GM12878 (cell line): Measurements from ENCODE around the gene KASH5.

Experiments used
- CBX3 ChIP-seq: fragments of 200-600 bp; sonication (generic); IDR thresholded peaks from 2 replicates; pipeline ENCODE4 v1.6.1; 2016; ENCODE audit warnings: low read depth, borderline replicate concordance
- CHD4 ChIP-seq: fragments of 200-600 bp; sonication (generic); IDR thresholded peaks from 2 replicates; pipeline ENCODE4 v1.6.1; 2016; ENCODE audit warnings: mild to moderate bottlenecking
- CTCF ChIP-seq, 3 experiments: IDR thresholded peaks in 2 of 3; conservative IDR thresholded peaks in 1 of 3; 2 replicates each; pipeline ENCODE4 v1.5.1; 2011; ENCODE audit warnings: low read depth in 3 of 3, low read length in 3 of 3, mild to moderate bottlenecking in 3 of 3, control low read depth in 2 of 3, moderate library complexity in 2 of 3, inconsistent platforms in 1 of 3, mixed read lengths in 1 of 3; ENCODE audit not compliant: control insufficient read depth in 2 of 3, insufficient read depth in 1 of 3; ENCODE audit errors: extremely low read depth in 1 of 3
- EZH2 ChIP-seq: IDR thresholded peaks from 2 replicates; pipeline ENCODE4 v1.6.1; 2012; ENCODE audit warnings: low read depth, mild to moderate bottlenecking, control low read depth, inconsistent platforms, low read length, borderline replicate concordance; ENCODE audit not compliant: control insufficient read depth
- NFYB ChIP-seq: IDR thresholded peaks from 2 replicates; pipeline ENCODE4 v1.6.1; 2011; ENCODE audit warnings: low read depth, mild to moderate bottlenecking, low read length, improper control_type of control experiment, moderate library complexity; ENCODE audit not compliant: insufficient read depth
- NRF1 ChIP-seq: conservative IDR thresholded peaks from 2 replicates; pipeline ENCODE4 v1.6.1; 2011; ENCODE audit warnings: mild to moderate bottlenecking, low read depth, low read length, improper control_type of control experiment
- SUPT20H ChIP-seq: IDR thresholded peaks from 2 replicates; pipeline ENCODE4 v1.6.1; 2011; ENCODE audit warnings: low read depth, mild to moderate bottlenecking, low read length, moderate library complexity, borderline replicate concordance; ENCODE audit not compliant: control insufficient read depth
- ZNF274 ChIP-seq: IDR thresholded peaks from one replicate; pipeline ENCODE4 v1.8.0; 2011; ENCODE audit not compliant: insufficient read length, insufficient read depth
- TF ChIP-seq, protein P1 (sequence below): IDR thresholded peaks from 2 replicates; pipeline ENCODE4 v1.6.1; 2012; ENCODE audit warnings: low read depth, low read length, improper control_type of control experiment
- TF ChIP-seq, protein P2 (sequence below): fragments of 450-650 bp; IDR thresholded peaks from 2 replicates; pipeline ENCODE4 v1.6.1; 2017; ENCODE audit warnings: mild to moderate bottlenecking, moderate library complexity
- TF ChIP-seq, protein P3 (sequence below): IDR thresholded peaks from 2 replicates; pipeline ENCODE4 v1.6.1; 2012; ENCODE audit warnings: mild to moderate bottlenecking, low read depth, low read length

DNA sequence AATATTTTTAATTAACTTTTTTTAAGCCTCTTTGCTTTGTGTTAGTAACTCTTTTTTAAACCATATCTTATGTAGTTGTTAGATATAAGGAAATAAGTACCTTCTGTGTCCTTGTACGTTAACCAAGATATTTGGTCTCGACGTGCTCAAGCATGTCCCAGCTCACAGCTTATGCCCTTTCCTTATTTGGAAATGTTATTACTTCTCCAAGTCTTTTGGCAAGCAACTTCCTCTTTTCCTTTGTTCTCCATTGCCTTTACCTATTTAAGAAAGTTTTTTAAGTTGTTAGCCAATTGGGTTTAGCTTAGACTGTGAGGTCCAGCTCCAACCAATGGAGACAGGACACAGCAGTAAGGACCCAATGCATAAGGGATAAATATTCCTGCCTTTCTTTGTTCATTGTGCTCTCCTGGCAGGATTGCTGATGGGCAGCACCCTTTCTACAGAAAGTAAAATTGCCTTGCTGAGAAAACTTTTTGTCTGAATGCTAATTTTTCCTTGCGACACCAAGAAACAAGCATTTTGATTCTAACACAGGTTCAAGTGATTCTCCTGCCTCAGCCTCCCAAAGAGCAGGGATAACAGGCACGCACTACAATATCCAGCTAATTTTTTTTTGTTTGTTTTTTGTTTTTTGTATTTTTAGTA is 19.2 kb upstream of the KASH5 start:
- TF ChIP-seq SUPT20H (no peak), CTCF (IDR thresholded peaks at IDR 0.05 in 2 of 3, conservative IDR thresholded peaks at IDR 0.05 in 1 of 3; ENCODE audit: control insufficient read depth in 2 of 3, extremely low read depth in 1 of 3, insufficient read depth in 1 of 3, low read depth in 3 of 3, low read length in 3 of 3) (no peak), CHD4 (no peak), CBX3 (no peak), NRF1 (no peak), ZNF274 (no peak), NFYB (no peak), EZH2 (no peak)
- TF ChIP-seq, protein P1, sequence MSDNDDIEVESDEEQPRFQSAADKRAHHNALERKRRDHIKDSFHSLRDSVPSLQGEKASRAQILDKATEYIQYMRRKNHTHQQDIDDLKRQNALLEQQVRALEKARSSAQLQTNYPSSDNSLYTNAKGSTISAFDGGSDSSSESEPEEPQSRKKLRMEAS = no peak
- TF ChIP-seq, protein P2, sequence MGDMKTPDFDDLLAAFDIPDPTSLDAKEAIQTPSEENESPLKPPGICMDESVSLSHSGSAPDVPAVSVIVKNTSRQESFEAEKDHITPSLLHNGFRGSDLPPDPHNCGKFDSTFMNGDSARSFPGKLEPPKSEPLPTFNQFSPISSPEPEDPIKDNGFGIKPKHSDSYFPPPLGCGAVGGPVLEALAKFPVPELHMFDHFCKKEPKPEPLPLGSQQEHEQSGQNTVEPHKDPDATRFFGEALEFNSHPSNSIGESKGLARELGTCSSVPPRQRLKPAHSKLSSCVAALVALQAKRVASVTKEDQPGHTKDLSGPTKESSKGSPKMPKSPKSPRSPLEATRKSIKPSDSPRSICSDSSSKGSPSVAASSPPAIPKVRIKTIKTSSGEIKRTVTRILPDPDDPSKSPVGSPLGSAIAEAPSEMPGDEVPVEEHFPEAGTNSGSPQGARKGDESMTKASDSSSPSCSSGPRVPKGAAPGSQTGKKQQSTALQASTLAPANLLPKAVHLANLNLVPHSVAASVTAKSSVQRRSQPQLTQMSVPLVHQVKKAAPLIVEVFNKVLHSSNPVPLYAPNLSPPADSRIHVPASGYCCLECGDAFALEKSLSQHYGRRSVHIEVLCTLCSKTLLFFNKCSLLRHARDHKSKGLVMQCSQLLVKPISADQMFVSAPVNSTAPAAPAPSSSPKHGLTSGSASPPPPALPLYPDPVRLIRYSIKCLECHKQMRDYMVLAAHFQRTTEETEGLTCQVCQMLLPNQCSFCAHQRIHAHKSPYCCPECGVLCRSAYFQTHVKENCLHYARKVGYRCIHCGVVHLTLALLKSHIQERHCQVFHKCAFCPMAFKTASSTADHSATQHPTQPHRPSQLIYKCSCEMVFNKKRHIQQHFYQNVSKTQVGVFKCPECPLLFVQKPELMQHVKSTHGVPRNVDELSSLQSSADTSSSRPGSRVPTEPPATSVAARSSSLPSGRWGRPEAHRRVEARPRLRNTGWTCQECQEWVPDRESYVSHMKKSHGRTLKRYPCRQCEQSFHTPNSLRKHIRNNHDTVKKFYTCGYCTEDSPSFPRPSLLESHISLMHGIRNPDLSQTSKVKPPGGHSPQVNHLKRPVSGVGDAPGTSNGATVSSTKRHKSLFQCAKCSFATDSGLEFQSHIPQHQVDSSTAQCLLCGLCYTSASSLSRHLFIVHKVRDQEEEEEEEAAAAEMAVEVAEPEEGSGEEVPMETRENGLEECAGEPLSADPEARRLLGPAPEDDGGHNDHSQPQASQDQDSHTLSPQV = no peak
- TF ChIP-seq, protein P3, sequence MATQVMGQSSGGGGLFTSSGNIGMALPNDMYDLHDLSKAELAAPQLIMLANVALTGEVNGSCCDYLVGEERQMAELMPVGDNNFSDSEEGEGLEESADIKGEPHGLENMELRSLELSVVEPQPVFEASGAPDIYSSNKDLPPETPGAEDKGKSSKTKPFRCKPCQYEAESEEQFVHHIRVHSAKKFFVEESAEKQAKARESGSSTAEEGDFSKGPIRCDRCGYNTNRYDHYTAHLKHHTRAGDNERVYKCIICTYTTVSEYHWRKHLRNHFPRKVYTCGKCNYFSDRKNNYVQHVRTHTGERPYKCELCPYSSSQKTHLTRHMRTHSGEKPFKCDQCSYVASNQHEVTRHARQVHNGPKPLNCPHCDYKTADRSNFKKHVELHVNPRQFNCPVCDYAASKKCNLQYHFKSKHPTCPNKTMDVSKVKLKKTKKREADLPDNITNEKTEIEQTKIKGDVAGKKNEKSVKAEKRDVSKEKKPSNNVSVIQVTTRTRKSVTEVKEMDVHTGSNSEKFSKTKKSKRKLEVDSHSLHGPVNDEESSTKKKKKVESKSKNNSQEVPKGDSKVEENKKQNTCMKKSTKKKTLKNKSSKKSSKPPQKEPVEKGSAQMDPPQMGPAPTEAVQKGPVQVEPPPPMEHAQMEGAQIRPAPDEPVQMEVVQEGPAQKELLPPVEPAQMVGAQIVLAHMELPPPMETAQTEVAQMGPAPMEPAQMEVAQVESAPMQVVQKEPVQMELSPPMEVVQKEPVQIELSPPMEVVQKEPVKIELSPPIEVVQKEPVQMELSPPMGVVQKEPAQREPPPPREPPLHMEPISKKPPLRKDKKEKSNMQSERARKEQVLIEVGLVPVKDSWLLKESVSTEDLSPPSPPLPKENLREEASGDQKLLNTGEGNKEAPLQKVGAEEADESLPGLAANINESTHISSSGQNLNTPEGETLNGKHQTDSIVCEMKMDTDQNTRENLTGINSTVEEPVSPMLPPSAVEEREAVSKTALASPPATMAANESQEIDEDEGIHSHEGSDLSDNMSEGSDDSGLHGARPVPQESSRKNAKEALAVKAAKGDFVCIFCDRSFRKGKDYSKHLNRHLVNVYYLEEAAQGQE = no peak
